ENCODE measurements around the gene IFIT1. TPM values are rescaled to one million over a fixed set of nuclear protein-coding genes. Genes with fewer than 3 reads are reported as not detected.
"Not testable (repeated sequence)": the region's sequence is repeated elsewhere in the genome, so short reads cannot be mapped to it uniquely, and the experiment has no call there.

Gene IFIT1
- total and polyA plus RNA-seq, 9 of the 15 experiments (the other 6 are each of a cell fraction or from before 2014, with no cell fraction given): 0.03 to 0.40 (median 0.18) TPM

GRCh38 chr10:89442289-89442688, 49.9 kb downstream of the IFIT1 start (continued):
- no peak for TF ChIP-seq RBM22 (IDR thresholded peaks at IDR 0.05; ENCODE audit: low read depth, low read length, poor library complexity, severe bottlenecking)
- TF ChIP-seq POLR2B (IDR thresholded peaks at IDR 0.05; ENCODE audit: low read depth, partially characterized antibody): no peak
- TF ChIP-seq RFX5 (IDR thresholded peaks at IDR 0.05; ENCODE audit: low read depth, low read length): no peak
- no peak for TF ChIP-seq BRF1 (IDR thresholded peaks at IDR 0.05; ENCODE audit: borderline replicate concordance, extremely low read depth, insufficient read length)
- TF ChIP-seq KDM5B (IDR thresholded peaks at IDR 0.05; ENCODE audit: insufficient replicate concordance, low read depth, low read length): no peak
- no peak for TF ChIP-seq THAP7 (CRISPR knock-in tag; IDR thresholded peaks at IDR 0.05)

- H3K9me3 ChIP-seq (replicated peaks; ENCODE audit: control insufficient read depth, insufficient read depth, low read depth, low read length); H3K4me2 ChIP-seq (ENCODE audit: insufficient read depth, low read length); POLR2A ChIA-PET; H3K9ac ChIP-seq (ENCODE audit: insufficient read depth in 1 of 2, low read depth in 2 of 2, low read length in 2 of 2); BruUV-seq (replicated peaks); ATAC-seq; H3K27me3 ChIP-seq (ENCODE audit: control insufficient read depth in 2 of 2, insufficient read depth in 2 of 2, low read length in 2 of 2); H3K4me3 ChIP-seq; H3K27ac ChIP-seq (ENCODE audit: extremely low read depth, low read depth, low read length); DNase-seq (ENCODE audit: extremely low read depth in 1 of 4, low spot score in 3 of 4); intact Hi-C loops (cut with micrococcal nuclease); H3K4me1 ChIP-seq (replicated peaks in 1 of 2; ENCODE audit: control insufficient read depth in 2 of 2, insufficient read depth in 2 of 2, low read length in 2 of 2); H3K36me3 ChIP-seq (ENCODE audit: control insufficient read depth, insufficient read depth, low read length); H2AFZ ChIP-seq (ENCODE audit: low read depth, low read length); CTCF ChIA-PET (ENCODE audit: low intra/inter-chr PET ratio); H3K9me1 ChIP-seq (ENCODE audit: control insufficient read depth, insufficient read depth, low read length); H3K79me2 ChIP-seq (ENCODE audit: control insufficient read depth, insufficient read depth, low read length); H4K20me1 ChIP-seq (replicated peaks; ENCODE audit: control insufficient read depth, insufficient read depth, low read length); FAIRE-seq: not testable (repeated sequence)
- in situ Hi-C loops (cut with MboI): loop anchor here (25.0 kb wide), 1 partner anchor 1417 kb away; the partner anchor contains the start of genes HTR7 and RPP30
- 5% methylated on average over 6 of the region's 7 CpGs for WGBS (ENCODE audit: insufficient coverage, low coverage, missing lambda C conversion rate)
Observed at GRCh38 chr10:89444819-89445218, 52.4 kb downstream of the IFIT1 start.
